A673 (cell line): Measurements from ENCODE around the gene ACD.

Experiments used
- CTCF ChIP-seq: fragments of 300-800, 200-600 bp; sonication (generic); conservative IDR thresholded peaks from 2 replicates; pipeline ENCODE4 v1.5.1; 2017; ENCODE audit warnings: low read depth, mild to moderate bottlenecking, antibody characterized with exemption, low read length, moderate library complexity, mixed read lengths
- EZH2 ChIP-seq: fragments of 200-600 bp; sonication (generic); IDR thresholded peaks from 2 replicates; pipeline ENCODE4 v1.6.1; 2017; ENCODE audit warnings: borderline replicate concordance, low read depth, mild to moderate bottlenecking, mixed read lengths, antibody characterized with exemption, low read length; ENCODE audit not compliant: poor library complexity, severe bottlenecking

GRCh38 chr16:67651039-67651438 is 9.0 kb downstream of the ACD start:
- TF ChIP-seq EZH2: no peak
- TF ChIP-seq CTCF: no peak
